Kidney epithelial cell (primary cell): ENCODE results near the gene ABCB9. TPM values are rescaled to one million over a fixed set of nuclear protein-coding genes. Genes with fewer than 3 reads are reported as not detected.
A peak's percentile ranks its signal among the peaks of the same experiment; 100 is the strongest.

Source experiments
- DNase-seq: peaks from one replicate; pipeline ENCODE4 v3.0.0-alpha.2; 2010; ENCODE audit warnings: low read depth
- H3K27me3 ChIP-seq: 2 replicates; pipeline ENCODE4 v1.6.0; 2011; ENCODE audit warnings: low read length; ENCODE audit not compliant: control insufficient read depth, insufficient read depth
- H3K36me3 ChIP-seq: 2 replicates; pipeline ENCODE4 v1.5.1; 2011; ENCODE audit warnings: low read length; ENCODE audit not compliant: control insufficient read depth, insufficient read depth
- H3K4me3 ChIP-seq: 2 replicates; pipeline ENCODE4 v1.5.1; 2011; ENCODE audit warnings: low read depth, mild to moderate bottlenecking, control low read depth, low read length
- total RNA-seq: library from RNA; depleted of rRNA; stranded (reverse); fragments of >200 nt; gene quantifications from 2 replicates; pipeline ENCODE4 v1.2.3, GENCODE V29; 2015
- TF ChIP-seq, protein P1 (sequence below): IDR thresholded peaks from 2 replicates; pipeline ENCODE4 v1.5.1; 2011; ENCODE audit warnings: mild to moderate bottlenecking, moderate library complexity, low read length, control low read depth, inconsistent platforms; ENCODE audit not compliant: insufficient read depth, poor library complexity, severe bottlenecking

ABCB9 gene
- total RNA-seq, 1 donor from 2014 or later = 10.6 TPM

DNA sequence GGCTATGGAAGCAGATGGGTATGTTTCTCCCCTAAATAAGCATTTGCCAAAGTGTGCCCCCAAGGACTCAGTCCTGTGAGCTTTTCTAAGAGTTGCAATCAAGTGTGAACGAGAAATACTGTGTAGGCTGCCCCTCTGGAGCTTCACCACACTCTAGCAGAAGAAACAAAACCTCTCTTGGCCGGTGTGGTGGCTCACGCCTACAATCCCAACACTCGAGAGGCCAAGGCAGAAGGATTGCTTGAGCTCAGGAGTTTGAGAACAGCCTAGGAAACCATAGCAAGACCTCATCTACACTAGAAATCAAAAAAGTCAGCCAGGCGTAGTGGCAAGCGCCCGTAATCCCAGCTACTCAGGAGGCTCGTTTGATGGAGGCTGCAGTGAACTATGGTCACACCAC, 80.1 kb downstream of the ABCB9 start:
- Histone ChIP-seq H3K36me3 (no peaks in the 10 kb centered on the region), H3K27me3 (no peaks in the 10 kb centered on the region), H3K4me3 (no peak overlapping the region)
- DNase-seq = no peak
- TF ChIP-seq, protein P1, sequence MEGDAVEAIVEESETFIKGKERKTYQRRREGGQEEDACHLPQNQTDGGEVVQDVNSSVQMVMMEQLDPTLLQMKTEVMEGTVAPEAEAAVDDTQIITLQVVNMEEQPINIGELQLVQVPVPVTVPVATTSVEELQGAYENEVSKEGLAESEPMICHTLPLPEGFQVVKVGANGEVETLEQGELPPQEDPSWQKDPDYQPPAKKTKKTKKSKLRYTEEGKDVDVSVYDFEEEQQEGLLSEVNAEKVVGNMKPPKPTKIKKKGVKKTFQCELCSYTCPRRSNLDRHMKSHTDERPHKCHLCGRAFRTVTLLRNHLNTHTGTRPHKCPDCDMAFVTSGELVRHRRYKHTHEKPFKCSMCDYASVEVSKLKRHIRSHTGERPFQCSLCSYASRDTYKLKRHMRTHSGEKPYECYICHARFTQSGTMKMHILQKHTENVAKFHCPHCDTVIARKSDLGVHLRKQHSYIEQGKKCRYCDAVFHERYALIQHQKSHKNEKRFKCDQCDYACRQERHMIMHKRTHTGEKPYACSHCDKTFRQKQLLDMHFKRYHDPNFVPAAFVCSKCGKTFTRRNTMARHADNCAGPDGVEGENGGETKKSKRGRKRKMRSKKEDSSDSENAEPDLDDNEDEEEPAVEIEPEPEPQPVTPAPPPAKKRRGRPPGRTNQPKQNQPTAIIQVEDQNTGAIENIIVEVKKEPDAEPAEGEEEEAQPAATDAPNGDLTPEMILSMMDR = no peak

DNA sequence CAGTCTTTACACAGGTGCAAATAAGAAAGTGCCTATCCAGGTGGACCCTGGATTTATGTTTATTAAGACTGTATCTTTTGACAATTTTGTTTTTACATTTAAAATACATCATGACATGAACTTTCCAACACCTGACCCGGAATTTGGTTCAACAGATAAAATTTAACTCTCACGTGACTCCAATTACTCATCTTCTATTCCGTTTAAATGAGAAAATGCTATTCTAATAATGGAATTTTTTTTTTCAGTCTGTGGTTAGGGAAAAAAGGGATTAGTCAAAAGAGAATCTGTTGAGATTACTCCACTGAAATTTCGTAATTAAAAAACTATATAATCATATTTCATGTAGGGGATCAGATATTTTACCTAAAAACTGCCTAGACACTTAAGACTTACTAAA, 81.4 kb downstream of the ABCB9 start:
- TF ChIP-seq, protein P1 = no peak
- no peak for DNase-seq
- Histone ChIP-seq H3K36me3 (no peaks in the 10 kb centered on the region), H3K27me3 (no peaks in the 10 kb centered on the region), H3K4me3 (no peak overlapping the region)

DNA sequence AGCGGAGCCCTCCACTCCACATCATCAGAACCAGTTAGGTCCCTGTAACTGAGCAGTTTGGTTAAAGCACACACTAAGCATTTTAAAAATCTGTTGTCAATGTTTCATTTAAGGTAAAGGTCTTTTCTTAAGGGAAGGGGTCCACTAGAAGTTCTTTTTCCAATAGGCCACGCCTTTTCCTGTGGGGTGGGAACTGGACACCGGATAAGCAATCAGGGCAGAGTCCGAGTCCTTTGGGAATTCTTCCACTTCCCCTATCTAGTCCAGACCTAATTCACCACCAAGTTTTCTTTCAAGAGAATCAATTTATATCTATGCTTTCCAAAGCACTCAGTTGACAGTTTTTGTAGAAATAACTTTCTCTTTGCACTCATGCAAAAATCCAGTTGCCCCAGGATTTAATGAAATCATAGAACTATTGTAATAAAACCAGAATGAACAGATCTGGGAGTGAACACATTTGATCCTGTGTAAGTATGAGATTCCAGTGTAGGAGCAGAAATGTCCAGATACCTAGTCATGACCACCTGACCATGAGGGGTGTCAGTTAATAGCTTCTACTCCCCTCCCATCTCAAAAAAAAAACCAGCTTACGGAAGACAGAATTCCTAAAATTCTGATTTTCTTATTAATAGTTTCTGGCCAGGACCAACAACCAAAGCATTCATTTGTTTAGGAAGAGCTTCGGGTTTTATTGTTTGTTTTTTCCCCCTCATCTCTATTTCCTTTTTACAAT, 82.0 kb downstream of the ABCB9 start:
- TF ChIP-seq, protein P1 = no peak
- no peaks in the 10 kb centered on the region for H3K27me3 ChIP-seq
- no peaks in the 10 kb centered on the region for H3K36me3 ChIP-seq
- H3K4me3 ChIP-seq = no peak overlapping the region
- DNase-seq = no peak

DNA sequence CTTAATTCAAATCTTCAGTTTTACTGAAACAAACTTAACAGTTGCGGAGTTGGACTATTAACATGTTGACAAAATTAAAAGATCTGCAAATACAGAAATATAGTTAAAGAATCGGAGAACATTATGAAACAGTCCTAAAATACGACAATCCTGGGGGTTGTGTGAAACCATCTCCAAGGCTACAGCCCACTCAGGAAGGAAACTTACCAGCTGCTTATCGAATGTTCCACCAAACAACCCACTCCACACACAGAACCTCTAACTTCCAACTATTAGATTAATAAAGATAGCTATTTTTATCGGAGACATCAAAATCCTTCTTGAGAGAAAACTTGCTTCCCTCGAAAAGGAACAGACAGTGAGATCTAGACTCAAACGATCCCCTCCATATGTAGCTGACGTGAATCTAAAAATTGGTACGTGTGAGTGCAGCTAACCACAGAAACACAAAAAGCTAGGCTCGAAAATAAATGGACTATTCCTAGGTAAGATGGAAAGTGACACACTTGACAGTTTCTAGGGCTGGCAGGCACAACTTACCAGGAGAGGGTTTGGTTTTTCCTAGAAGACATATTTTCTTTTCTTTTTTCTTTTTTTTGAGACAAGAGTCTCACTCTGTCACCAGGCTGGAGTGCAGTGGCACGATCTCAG, 83.2 kb downstream of the ABCB9 start:
- Histone ChIP-seq H3K27me3 (no peaks in the 10 kb centered on the region), H3K4me3 (no peak overlapping the region), H3K36me3 (no peaks in the 10 kb centered on the region)
- TF ChIP-seq, protein P1 = no peak
- no peak for DNase-seq

DNA sequence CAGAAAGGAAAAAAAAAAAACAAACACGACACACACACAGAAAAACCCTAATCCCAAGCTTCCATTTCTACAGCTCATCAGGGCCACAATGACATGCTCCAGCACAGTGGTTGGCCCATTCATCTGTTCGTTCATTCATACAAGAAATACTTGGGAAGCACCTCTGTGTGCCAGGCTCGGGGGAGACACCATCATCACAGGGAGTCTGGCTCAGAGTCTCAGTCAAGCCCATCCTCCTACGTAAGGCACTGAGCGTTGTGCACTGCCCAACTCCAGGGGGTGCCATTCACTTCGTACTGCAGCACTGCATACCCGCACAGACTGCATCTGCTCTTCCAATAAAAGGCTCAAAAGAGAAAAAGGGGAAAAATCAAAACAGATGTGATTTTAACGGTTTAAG, 85.6 kb downstream of the ABCB9 start:
- Histone ChIP-seq H3K36me3 (no peaks in the 10 kb centered on the region), H3K4me3 (no peak overlapping the region), H3K27me3 (no peaks in the 10 kb centered on the region)
- TF ChIP-seq, protein P1 = peak; percentile 74
- DNase-seq = peak; percentile 42
